ENCODE data around the gene CCDC88B.

The CCDC88B gene

GRCh38 chr11:64352995-64353714 is 13.2 kb downstream of the CCDC88B start:
- no peak overlapping the region for H3K27ac ChIP-seq
- no peak for TF ChIP-seq ZFX (IDR thresholded peaks at IDR 0.05; ENCODE audit: borderline replicate concordance)
- no peak for TF ChIP-seq CTCF (IDR thresholded peaks at IDR 0.05)

GRCh38 chr11:64353715-64354506 is 13.9 kb downstream of the CCDC88B start:
- TF ChIP-seq ZFX (IDR thresholded peaks at IDR 0.05; ENCODE audit: borderline replicate concordance) (no peak), CTCF (IDR thresholded peaks at IDR 0.05) (no peak)
- H3K27ac ChIP-seq, result no peak overlapping the region

- peak overlapping the region; percentile 17; the same call in 1 of the 2 replicates for H3K27ac ChIP-seq
- no peak for TF ChIP-seq ZFX (IDR thresholded peaks at IDR 0.05; ENCODE audit: borderline replicate concordance)
- peak; percentile 83 for TF ChIP-seq CTCF (IDR thresholded peaks at IDR 0.05)
Observed at GRCh38 chr11:64355078-64355940, 15.3 kb downstream of the CCDC88B start.

- TF ChIP-seq ZFX (IDR thresholded peaks at IDR 0.05; ENCODE audit: borderline replicate concordance), result no peak
- TF ChIP-seq CTCF (IDR thresholded peaks at IDR 0.05), result peak; percentile 88
Observed at GRCh38 chr11:64356498-64357411, 16.8 kb downstream of the CCDC88B start.

GRCh38 chr11:64357446-64357845 is 17.4 kb downstream of the CCDC88B start:
- no peak overlapping the region for H3K27ac ChIP-seq
- TF ChIP-seq CTCF (IDR thresholded peaks at IDR 0.05), result no peak

More at GRCh38 chr11:64356498-64357411, 16.8 kb downstream of the CCDC88B start:
- H3K27ac ChIP-seq, result 0 out of 2 replicates have a peak overlapping the region, but pooled peaks have one; percentile 17

GRCh38 chr11:64357904-64358535 is 18.0 kb downstream of the CCDC88B start:
- H3K27ac ChIP-seq, result peak overlapping the region; percentile 81
- no peak for TF ChIP-seq ZFX (IDR thresholded peaks at IDR 0.05; ENCODE audit: borderline replicate concordance)
- no peak for TF ChIP-seq CTCF (IDR thresholded peaks at IDR 0.05)

Data from 22Rv1 (cell line).